ENCODE results near the gene TOM1L2. TPM values are rescaled to one million over a fixed set of nuclear protein-coding genes. Genes with fewer than 3 reads are reported as not detected.

Gene TOM1L2
- total RNA-seq, result 15.7 and 33.9 TPM in 2 replicates
- 35.9 and 47.4 TPM in 2 replicates for polyA plus RNA-seq
- polyA plus RNA-seq (2012), result 34.3 and 40.2 TPM in 2 replicates
- 92.9 and 100 TPM in 2 replicates for polyA minus RNA-seq (ENCODE audit: low replicate concordance)

DNA sequence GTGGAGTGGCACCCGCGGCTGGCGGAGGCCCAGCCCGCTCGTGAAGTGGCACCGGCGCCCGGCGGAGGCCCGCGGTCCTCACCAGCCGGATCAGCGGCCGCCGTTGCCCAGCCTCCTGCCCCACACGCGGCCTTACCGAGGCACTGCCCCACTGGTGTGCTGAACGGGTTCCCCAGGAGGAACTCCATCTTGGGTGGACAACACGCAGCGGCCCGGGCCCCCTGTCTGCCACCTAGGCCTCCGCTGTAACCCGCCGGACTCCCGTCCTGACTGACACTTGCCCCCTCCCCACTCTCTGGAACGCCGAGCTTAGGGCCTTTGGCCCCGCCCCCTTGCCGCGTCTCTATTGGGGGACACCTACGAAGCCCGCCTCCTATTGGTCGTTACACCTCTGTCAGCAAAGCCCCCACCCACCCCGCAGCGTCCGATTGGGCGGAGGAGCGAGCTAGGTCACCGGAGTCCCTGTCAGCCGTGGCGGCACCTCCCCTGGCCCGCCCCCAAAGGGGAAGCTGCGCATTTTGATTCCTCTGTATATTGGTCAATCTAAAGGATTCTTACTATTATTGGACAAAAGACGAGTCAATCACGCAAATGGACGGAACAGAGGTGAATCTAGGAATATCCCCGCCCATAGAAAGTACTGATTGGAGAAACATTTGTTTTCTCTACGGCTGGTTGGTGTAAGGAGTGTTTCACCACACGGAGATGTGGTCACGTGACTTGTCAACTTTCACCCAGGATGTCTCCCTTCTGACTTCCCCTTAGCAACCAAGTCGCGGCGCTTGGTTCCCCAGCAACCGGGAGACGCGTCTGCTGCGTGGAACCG lies at the start of gene TOM1L2, which contains the start of gene DRC3:
Gene TOM1L2 (minus strand): TSS at position 275 of the 826 bp plus-strand sequence. CDS start 87 bp downstream, at position 188.
Gene DRC3 (plus strand): TSS at position 737 of the 826 bp plus-strand sequence. CDS start 4,737 bp downstream, outside the sequence.
- no peaks in the 10 kb centered on the region for H4K20me1 ChIP-seq (ENCODE audit: control insufficient read depth, extremely low read depth, insufficient read depth, low read length)
- no peaks in the 10 kb centered on the region for H3K36me3 ChIP-seq (ENCODE audit: control insufficient read depth, insufficient read depth, low read length)
- peak within 1 kb of the TSS; percentile 75 for H2AFZ ChIP-seq (ENCODE audit: low read length)
- H3K79me2 ChIP-seq (ENCODE audit: control insufficient read depth, insufficient read depth, low read length), result peaks cover 37% of the 10 kb centered on the region
- DNase-seq (ENCODE audit: low read depth in 2 of 2), result peak; percentile 100
- H3K27ac ChIP-seq (ENCODE audit: insufficient read depth, low read length), result peak within 1 kb of the TSS; percentile 79
- H3K27me3 ChIP-seq (ENCODE audit: control insufficient read depth, insufficient read depth, low read length), result no peaks in the 10 kb centered on the region
- H3K4me1 ChIP-seq (ENCODE audit: control insufficient read depth, extremely low read depth, insufficient read depth, low read length), result peaks cover 4% of the 10 kb centered on the region
- TF ChIP-seq, protein P1, sequence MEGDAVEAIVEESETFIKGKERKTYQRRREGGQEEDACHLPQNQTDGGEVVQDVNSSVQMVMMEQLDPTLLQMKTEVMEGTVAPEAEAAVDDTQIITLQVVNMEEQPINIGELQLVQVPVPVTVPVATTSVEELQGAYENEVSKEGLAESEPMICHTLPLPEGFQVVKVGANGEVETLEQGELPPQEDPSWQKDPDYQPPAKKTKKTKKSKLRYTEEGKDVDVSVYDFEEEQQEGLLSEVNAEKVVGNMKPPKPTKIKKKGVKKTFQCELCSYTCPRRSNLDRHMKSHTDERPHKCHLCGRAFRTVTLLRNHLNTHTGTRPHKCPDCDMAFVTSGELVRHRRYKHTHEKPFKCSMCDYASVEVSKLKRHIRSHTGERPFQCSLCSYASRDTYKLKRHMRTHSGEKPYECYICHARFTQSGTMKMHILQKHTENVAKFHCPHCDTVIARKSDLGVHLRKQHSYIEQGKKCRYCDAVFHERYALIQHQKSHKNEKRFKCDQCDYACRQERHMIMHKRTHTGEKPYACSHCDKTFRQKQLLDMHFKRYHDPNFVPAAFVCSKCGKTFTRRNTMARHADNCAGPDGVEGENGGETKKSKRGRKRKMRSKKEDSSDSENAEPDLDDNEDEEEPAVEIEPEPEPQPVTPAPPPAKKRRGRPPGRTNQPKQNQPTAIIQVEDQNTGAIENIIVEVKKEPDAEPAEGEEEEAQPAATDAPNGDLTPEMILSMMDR (conservative IDR thresholded peaks at IDR 0.05 in 1 of 2, IDR thresholded peaks at IDR 0.05 in 1 of 2; ENCODE audit: low read depth in 1 of 2, low read length in 2 of 2), result no peak
- no peak for TF ChIP-seq EZH2 (IDR thresholded peaks at IDR 0.05; ENCODE audit: low read length, missing control alignments)
- H3K4me3 ChIP-seq (replicated peaks in 1 of 4; ENCODE audit: control extremely low read depth in 1 of 4, insufficient read depth in 1 of 4, low read depth in 3 of 4, low read length in 4 of 4), result peak within 1 kb of the TSS; percentile 64 to 89 (median 86)
- no peaks in the 10 kb centered on the region for H3K9me3 ChIP-seq (ENCODE audit: control insufficient read depth, insufficient read depth, low read depth, low read length)
- H3K4me2 ChIP-seq (ENCODE audit: extremely low read depth, insufficient read depth, low read length), result peak within 1 kb of the TSS; percentile 97
- peak within 1 kb of the TSS; percentile 89 for H3K9ac ChIP-seq (ENCODE audit: insufficient read depth, low read length)

DNA sequence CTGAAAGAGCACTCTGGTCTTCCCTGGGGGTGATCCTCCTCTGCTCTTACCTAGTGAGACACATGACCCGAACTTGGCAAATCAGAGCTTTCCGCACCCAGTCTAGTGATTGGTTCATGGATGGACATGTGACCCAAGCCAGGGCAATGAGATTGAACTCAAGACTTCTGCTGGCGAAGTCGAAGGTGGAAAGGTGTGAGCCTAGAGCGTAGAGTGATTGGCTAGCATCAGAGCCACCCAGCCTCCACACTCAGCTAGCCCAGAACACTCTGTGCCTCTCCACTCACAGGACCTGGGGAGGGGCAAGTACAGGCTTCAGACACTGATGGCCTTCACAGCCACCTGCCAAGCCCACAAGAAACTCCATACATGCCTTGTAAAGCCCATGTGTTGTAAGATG lies 49.2 kb upstream of the TOM1L2 start:
- no peak overlapping the region for H3K27ac ChIP-seq (ENCODE audit: insufficient read depth, low read length)
- H4K20me1 ChIP-seq (ENCODE audit: control insufficient read depth, extremely low read depth, insufficient read depth, low read length), result no peaks in the 10 kb centered on the region
- no peak overlapping the region for H2AFZ ChIP-seq (ENCODE audit: low read length)
- TF ChIP-seq, protein P1 (conservative IDR thresholded peaks at IDR 0.05 in 1 of 2, IDR thresholded peaks at IDR 0.05 in 1 of 2; ENCODE audit: low read depth in 1 of 2, low read length in 2 of 2), result no peak
- no peak for TF ChIP-seq EZH2 (IDR thresholded peaks at IDR 0.05; ENCODE audit: low read length, missing control alignments)
- H3K4me3 ChIP-seq (replicated peaks in 1 of 4; ENCODE audit: control extremely low read depth in 1 of 4, insufficient read depth in 1 of 4, low read depth in 3 of 4, low read length in 4 of 4), result no peak overlapping the region
- H3K27me3 ChIP-seq (ENCODE audit: control insufficient read depth, insufficient read depth, low read length), result no peaks in the 10 kb centered on the region
- H3K4me2 ChIP-seq (ENCODE audit: extremely low read depth, insufficient read depth, low read length), result no peak overlapping the region
- H3K79me2 ChIP-seq (ENCODE audit: control insufficient read depth, insufficient read depth, low read length), result no peaks in the 10 kb centered on the region
- H3K9me3 ChIP-seq (ENCODE audit: control insufficient read depth, insufficient read depth, low read depth, low read length), result no peaks in the 10 kb centered on the region
- peaks cover 4% of the 10 kb centered on the region for H3K36me3 ChIP-seq (ENCODE audit: control insufficient read depth, insufficient read depth, low read length)
- DNase-seq (ENCODE audit: low read depth in 2 of 2), result no peak
- H3K4me1 ChIP-seq (ENCODE audit: control insufficient read depth, extremely low read depth, insufficient read depth, low read length), result peaks cover 4% of the 10 kb centered on the region
- H3K9ac ChIP-seq (ENCODE audit: insufficient read depth, low read length), result no peak overlapping the region

DNA sequence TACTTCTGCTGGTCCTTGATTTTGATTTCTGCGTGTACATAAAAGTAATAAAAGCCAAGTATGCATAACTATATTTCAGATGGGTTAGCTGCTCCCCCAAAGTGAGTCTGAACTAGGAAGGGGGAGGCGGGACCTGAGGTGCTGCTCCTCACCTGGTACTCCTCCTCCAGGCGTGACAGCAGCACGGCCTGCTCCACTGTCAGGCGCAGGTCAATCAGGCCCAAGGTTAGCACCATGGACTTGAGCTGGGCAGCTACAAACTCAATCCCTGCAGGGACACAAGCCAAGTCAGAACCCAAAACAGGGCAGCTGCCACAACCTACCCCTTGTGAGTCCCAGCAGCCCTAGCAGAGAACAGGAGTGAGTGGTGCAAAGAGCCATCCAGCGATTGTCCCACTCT lies 48.8 kb upstream of the TOM1L2 start:
- peaks cover 4% of the 10 kb centered on the region for H3K36me3 ChIP-seq (ENCODE audit: control insufficient read depth, insufficient read depth, low read length)
- H3K4me3 ChIP-seq (replicated peaks in 1 of 4; ENCODE audit: control extremely low read depth in 1 of 4, insufficient read depth in 1 of 4, low read depth in 3 of 4, low read length in 4 of 4), result no peak overlapping the region
- no peak overlapping the region for H3K9ac ChIP-seq (ENCODE audit: insufficient read depth, low read length)
- DNase-seq (ENCODE audit: low read depth in 2 of 2), result no peak
- H4K20me1 ChIP-seq (ENCODE audit: control insufficient read depth, extremely low read depth, insufficient read depth, low read length), result no peaks in the 10 kb centered on the region
- H3K4me2 ChIP-seq (ENCODE audit: extremely low read depth, insufficient read depth, low read length), result no peak overlapping the region
- H3K4me1 ChIP-seq (ENCODE audit: control insufficient read depth, extremely low read depth, insufficient read depth, low read length), result peaks cover 2% of the 10 kb centered on the region
- H2AFZ ChIP-seq (ENCODE audit: low read length), result no peak overlapping the region
- no peaks in the 10 kb centered on the region for H3K27me3 ChIP-seq (ENCODE audit: control insufficient read depth, insufficient read depth, low read length)
- no peak overlapping the region for H3K27ac ChIP-seq (ENCODE audit: insufficient read depth, low read length)
- TF ChIP-seq, protein P1 (conservative IDR thresholded peaks at IDR 0.05 in 1 of 2, IDR thresholded peaks at IDR 0.05 in 1 of 2; ENCODE audit: low read depth in 1 of 2, low read length in 2 of 2), result no peak
- no peak for TF ChIP-seq EZH2 (IDR thresholded peaks at IDR 0.05; ENCODE audit: low read length, missing control alignments)
- H3K9me3 ChIP-seq (ENCODE audit: control insufficient read depth, insufficient read depth, low read depth, low read length), result no peaks in the 10 kb centered on the region
- H3K79me2 ChIP-seq (ENCODE audit: control insufficient read depth, insufficient read depth, low read length), result no peaks in the 10 kb centered on the region

Data from fibroblast of lung (primary cell).